GM10266 (cell line): Measurements from ENCODE around the gene NPFFR2.

Source experiments
- DNase-seq: peaks from one replicate; pipeline ENCODE4 v3.0.0; 2012; ENCODE audit errors: extremely low spot score
- TF ChIP-seq, protein P1 (sequence below): IDR thresholded peaks from 2 replicates; pipeline ENCODE4 v1.5.1; 2012; ENCODE audit warnings: mild to moderate bottlenecking, low read depth; ENCODE audit not compliant: control insufficient read depth, insufficient read depth; ENCODE audit errors: missing control alignments

The NPFFR2 gene

DNA sequence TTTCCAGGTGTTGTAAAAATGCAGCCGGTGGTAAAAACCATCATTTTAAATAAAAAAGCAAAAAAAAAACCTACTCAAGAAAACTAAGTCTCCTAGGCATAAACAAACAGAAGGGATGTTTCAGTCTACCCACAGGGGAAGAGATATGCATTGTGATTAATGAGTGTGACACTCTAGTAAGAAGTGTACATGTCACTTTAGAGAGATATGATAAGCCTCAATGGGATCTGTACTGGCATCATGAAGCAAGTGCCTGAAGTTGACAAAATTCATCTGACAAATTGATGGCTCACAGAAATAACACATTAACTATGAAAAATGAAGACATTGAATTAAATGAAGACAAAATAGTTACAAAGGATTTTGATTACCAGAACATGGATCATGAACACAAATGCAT, 162.7 kb downstream of the NPFFR2 start:
- TF ChIP-seq, protein P1, sequence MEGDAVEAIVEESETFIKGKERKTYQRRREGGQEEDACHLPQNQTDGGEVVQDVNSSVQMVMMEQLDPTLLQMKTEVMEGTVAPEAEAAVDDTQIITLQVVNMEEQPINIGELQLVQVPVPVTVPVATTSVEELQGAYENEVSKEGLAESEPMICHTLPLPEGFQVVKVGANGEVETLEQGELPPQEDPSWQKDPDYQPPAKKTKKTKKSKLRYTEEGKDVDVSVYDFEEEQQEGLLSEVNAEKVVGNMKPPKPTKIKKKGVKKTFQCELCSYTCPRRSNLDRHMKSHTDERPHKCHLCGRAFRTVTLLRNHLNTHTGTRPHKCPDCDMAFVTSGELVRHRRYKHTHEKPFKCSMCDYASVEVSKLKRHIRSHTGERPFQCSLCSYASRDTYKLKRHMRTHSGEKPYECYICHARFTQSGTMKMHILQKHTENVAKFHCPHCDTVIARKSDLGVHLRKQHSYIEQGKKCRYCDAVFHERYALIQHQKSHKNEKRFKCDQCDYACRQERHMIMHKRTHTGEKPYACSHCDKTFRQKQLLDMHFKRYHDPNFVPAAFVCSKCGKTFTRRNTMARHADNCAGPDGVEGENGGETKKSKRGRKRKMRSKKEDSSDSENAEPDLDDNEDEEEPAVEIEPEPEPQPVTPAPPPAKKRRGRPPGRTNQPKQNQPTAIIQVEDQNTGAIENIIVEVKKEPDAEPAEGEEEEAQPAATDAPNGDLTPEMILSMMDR: no peak
- no peak for DNase-seq
